Measurements from ENCODE around the gene AGER.

GRCh38 chr6:32196682-32197616 is 12.9 kb upstream of the AGER start:
- no peak for TF ChIP-seq EZH2 (IDR thresholded peaks at IDR 0.05; ENCODE audit: borderline replicate concordance, low read depth, low read length, severe bottlenecking)
- TF ChIP-seq CTCF (IDR thresholded peaks at IDR 0.05; ENCODE audit: borderline replicate concordance, extremely low read depth, low read length, poor library complexity, severe bottlenecking): peak; percentile 16
